GM23248 (cell line): Measurements from ENCODE around the gene PLA2G2F. TPM values are rescaled to one million over a fixed set of nuclear protein-coding genes. Genes with fewer than 3 reads are reported as not detected.
A peak's percentile ranks its signal among the peaks of the same experiment; 100 is the strongest.

Experiments used
- DNase-seq: peaks from one replicate; pipeline ENCODE4 v3.0.0-alpha.2; 2015
- H2AFZ ChIP-seq: fragments of 200-600 bp; sonication (generic); 2 replicates; pipeline ENCODE4 v1.6.1; 2016; ENCODE audit warnings: antibody characterized with exemption
- H3F3A ChIP-seq: fragments of 200-600 bp; sonication (generic); 2 replicates; pipeline ENCODE4 v1.6.1; 2016; ENCODE audit warnings: mild to moderate bottlenecking, antibody characterized with exemption, mixed run types; ENCODE audit not compliant: insufficient read depth
- H3K27ac ChIP-seq: fragments of 200-600 bp; sonication (generic); 2 replicates; pipeline ENCODE4 v1.5.1; 2016; ENCODE audit warnings: mild to moderate bottlenecking
- H3K27me3 ChIP-seq: fragments of 200-600 bp; sonication (generic); replicated peaks from 2 replicates; pipeline ENCODE4 v1.6.1; 2016; ENCODE audit warnings: mild to moderate bottlenecking; ENCODE audit not compliant: insufficient read depth
- H3K36me3 ChIP-seq: fragments of 200-600 bp; sonication (generic); 2 replicates; pipeline ENCODE4 v1.6.1; 2016; ENCODE audit warnings: low read depth, mild to moderate bottlenecking
- H3K4me1 ChIP-seq: fragments of 200-600 bp; sonication (generic); 2 replicates; pipeline ENCODE4 v1.6.1; 2016; ENCODE audit warnings: mild to moderate bottlenecking; ENCODE audit not compliant: insufficient read depth
- H3K4me2 ChIP-seq: fragments of 200-600 bp; sonication (generic); one replicate; pipeline ENCODE4 v1.6.1; 2016; ENCODE audit warnings: mild to moderate bottlenecking; ENCODE audit not compliant: unreplicated experiment
- H3K4me3 ChIP-seq: fragments of 200-600 bp; sonication (generic); 2 replicates; pipeline ENCODE4 v1.5.1; 2016; ENCODE audit warnings: mild to moderate bottlenecking
- H3K79me2 ChIP-seq: fragments of 200-600 bp; sonication (generic); 2 replicates; pipeline ENCODE4 v1.6.1; 2016; ENCODE audit warnings: mild to moderate bottlenecking; ENCODE audit not compliant: insufficient read depth
- H3K9ac ChIP-seq: fragments of 200-600 bp; sonication (generic); 2 replicates; pipeline ENCODE4 v1.6.1; 2016; ENCODE audit warnings: mild to moderate bottlenecking
- H3K9me2 ChIP-seq: fragments of 200-600 bp; sonication (generic); 2 replicates; pipeline ENCODE4 v1.6.1; 2016; ENCODE audit warnings: mixed run types, mild to moderate bottlenecking, moderate library complexity; ENCODE audit not compliant: insufficient read depth
- H3K9me3 ChIP-seq: fragments of 200-600 bp; sonication (generic); one replicate; pipeline ENCODE4 v1.6.1; 2017; ENCODE audit warnings: low read depth
- H4K20me1 ChIP-seq: fragments of 200-600 bp; sonication (generic); 2 replicates; pipeline ENCODE4 v1.6.0; 2016; ENCODE audit not compliant: insufficient read depth
- EZH2 ChIP-seq: fragments of 200-600 bp; sonication (generic); IDR thresholded peaks from 2 replicates; pipeline ENCODE4 v1.6.1; 2018; ENCODE audit warnings: antibody characterized with exemption, mild to moderate bottlenecking; ENCODE audit not compliant: insufficient read depth, poor library complexity, severe bottlenecking
- EZH2phosphoT487 ChIP-seq: fragments of 200-600 bp; sonication (generic); IDR thresholded peaks from 2 replicates; pipeline ENCODE4 v1.6.1; 2018; ENCODE audit warnings: antibody characterized with exemption, moderate library complexity, mild to moderate bottlenecking, low read depth; ENCODE audit not compliant: insufficient read depth
- WGBS, 2 experiments: methylation state at CpG; one replicate each; pipeline ENCODE4 v1.1.6; 2015 to 2017; ENCODE audit warnings: low lambda C conversion rate in 2 of 2, low coverage in 1 of 2; ENCODE audit errors: missing lambda C conversion rate in 2 of 2; 5-methylcytosine and 5-hydroxymethylcytosine counted together
- in situ Hi-C: fragments of 300-500 bp; cut with MboI; formaldehyde crosslinking; loops from 2 replicates; pipeline ENCODE4 v1.15.0; 2020
- polyA plus RNA-seq: library from polyadenylated mRNA; unstranded; fragments of >200 nt; fragmentation: Nextera tagmentation; extraction: Ambion mirVana; gene quantifications from 2 replicates; pipeline ENCODE4 v1.2.1, GENCODE V29; 2016
- total RNA-seq: library from RNA; depleted of rRNA; stranded (reverse); fragments of >200 nt; shearing (Covaris generic); gene quantifications from 2 replicates; pipeline ENCODE4 v1.2.3, GENCODE V29; 2014

PLA2G2F gene
- total and polyA plus RNA-seq, 2 experiments from 2014 or later, result not detected

DNA sequence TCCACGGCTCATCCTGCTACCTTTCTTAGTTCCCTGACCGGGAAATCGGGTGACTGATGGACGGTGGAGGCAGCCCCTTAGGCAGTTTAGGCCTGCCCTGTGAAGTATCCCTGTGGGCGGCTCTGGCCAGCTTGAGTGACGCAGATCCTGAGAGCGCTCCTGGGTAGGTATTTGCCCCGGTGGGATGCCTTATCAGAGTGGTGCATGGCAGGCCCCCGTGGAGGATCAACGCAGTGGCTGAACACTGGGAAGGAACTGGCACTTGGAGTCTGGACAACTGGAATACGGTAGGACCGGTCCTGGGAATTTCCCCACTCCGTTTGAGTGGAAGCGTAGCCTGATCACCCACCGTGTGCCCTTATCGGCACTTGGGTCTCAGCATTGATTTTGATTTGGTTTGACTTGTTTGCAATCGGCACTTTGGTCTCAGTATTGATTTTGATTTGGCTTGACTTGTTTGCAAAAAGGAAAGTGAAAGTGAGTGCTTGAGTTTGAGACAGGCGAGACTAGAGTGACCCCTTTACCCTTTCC is 15.2 kb downstream of the PLA2G2F start:
- Histone ChIP-seq H3K4me3 (no peak overlapping the region), H3K9me2 (no peaks in the 10 kb centered on the region), H3K79me2 (no peaks in the 10 kb centered on the region), H3K27ac (no peak overlapping the region), H3F3A (no peaks in the 10 kb centered on the region), H3K4me2 (no peak overlapping the region), H3K4me1 (peaks cover 10% of the 10 kb centered on the region), H2AFZ (peak overlapping the region; percentile 69; the same call in 1 of the 2 replicates), H3K9ac (no peak overlapping the region), H3K36me3 (no peaks in the 10 kb centered on the region), H3K9me3 (no peaks in the 10 kb centered on the region), H4K20me1 (no peaks in the 10 kb centered on the region), H3K27me3 (no peaks in the 10 kb centered on the region)
- DNase-seq, result no peak
- in situ Hi-C loops, result no loop called here
- 91% methylated on average over 18 of the region's 18 CpGs for WGBS, 2 experiments
- no peak for TF ChIP-seq EZH2

DNA sequence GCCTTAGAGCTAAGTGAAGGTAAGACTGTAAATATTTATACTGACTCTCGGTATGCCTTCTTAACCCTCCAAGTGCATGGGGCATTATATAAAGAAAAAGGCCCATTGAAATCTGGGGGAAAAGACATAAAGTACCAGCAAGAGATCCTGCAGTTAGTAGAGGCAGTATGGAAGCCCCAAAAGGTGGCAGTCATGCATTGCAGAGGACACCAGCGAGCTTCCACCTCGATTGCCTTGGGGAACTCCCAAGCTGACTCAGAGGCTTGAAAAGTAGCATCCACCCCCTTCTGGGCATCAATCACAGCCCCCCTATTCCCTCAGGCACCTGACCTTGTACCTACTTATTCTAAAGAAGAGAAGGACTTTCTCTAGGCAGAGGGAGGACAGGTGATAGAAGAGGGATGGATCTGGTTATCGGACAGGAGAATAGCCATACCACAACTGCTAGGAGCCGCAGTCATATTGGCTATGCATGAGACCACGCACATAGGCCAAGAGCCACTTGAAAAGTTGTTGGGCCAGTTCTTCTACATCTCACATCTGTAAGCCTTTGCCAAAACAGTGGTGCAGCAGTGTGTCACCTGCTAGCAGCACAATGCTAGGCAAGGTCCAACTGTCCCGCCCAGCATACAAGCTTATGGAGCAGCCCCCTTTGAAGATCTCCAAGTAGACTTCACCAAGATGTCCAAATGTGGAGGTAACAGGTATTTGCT is 19.4 kb downstream of the PLA2G2F start:
- no peaks in the 10 kb centered on the region for H3K36me3 ChIP-seq
- no peaks in the 10 kb centered on the region for H4K20me1 ChIP-seq
- no peaks in the 10 kb centered on the region for H3K9me3 ChIP-seq
- H2AFZ ChIP-seq, result no peak overlapping the region
- in situ Hi-C loops, result no loop called here
- TF ChIP-seq EZH2 (no peak), EZH2phosphoT487 (no peak)
- no peak overlapping the region for H3K27ac ChIP-seq
- H3K4me1 ChIP-seq, result no peaks in the 10 kb centered on the region
- no peaks in the 10 kb centered on the region for H3K9me2 ChIP-seq
- H3F3A ChIP-seq, result no peaks in the 10 kb centered on the region
- H3K79me2 ChIP-seq, result no peaks in the 10 kb centered on the region
- no peak overlapping the region for H3K9ac ChIP-seq
- no peaks in the 10 kb centered on the region for H3K27me3 ChIP-seq
- H3K4me3 ChIP-seq, result no peak overlapping the region
- 73 to 79% methylated on average over 7 of the region's 7 CpGs for WGBS, 2 experiments
- no peak overlapping the region for H3K4me2 ChIP-seq
- no peak for DNase-seq

DNA sequence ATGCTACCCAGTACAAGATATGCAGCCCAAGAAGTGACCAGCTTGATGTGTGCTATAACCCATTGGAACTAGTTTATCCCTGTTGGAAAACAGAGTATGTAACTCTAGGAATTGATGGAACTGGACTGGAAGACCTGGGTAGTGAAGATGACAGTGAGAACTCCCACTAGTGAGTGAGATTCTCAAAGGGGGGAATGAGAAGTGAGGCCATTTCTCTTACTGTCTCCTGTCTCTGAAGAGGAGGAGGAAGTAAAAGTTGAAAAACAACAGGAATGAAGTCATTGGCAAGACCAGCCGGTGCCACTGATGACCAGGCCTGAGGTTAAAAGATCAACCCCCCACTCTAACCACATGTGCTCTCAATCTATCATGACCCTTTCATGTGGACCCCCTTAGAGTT is 20.9 kb downstream of the PLA2G2F start:
- Histone ChIP-seq H3K9me3 (no peaks in the 10 kb centered on the region), H3K27ac (no peak overlapping the region), H3F3A (no peaks in the 10 kb centered on the region), H3K9ac (no peak overlapping the region), H3K27me3 (no peaks in the 10 kb centered on the region), H3K36me3 (no peaks in the 10 kb centered on the region), H2AFZ (no peak overlapping the region), H3K79me2 (no peaks in the 10 kb centered on the region), H3K4me3 (no peak overlapping the region), H4K20me1 (no peaks in the 10 kb centered on the region), H3K4me2 (no peak overlapping the region), H3K4me1 (no peaks in the 10 kb centered on the region), H3K9me2 (no peaks in the 10 kb centered on the region)
- no peak for DNase-seq
- in situ Hi-C loops, result no loop called here
- TF ChIP-seq EZH2 (no peak), EZH2phosphoT487 (no peak)
- WGBS, 2 experiments, result 39 to 63% methylated on average over 1 of the region's 1 CpG

DNA sequence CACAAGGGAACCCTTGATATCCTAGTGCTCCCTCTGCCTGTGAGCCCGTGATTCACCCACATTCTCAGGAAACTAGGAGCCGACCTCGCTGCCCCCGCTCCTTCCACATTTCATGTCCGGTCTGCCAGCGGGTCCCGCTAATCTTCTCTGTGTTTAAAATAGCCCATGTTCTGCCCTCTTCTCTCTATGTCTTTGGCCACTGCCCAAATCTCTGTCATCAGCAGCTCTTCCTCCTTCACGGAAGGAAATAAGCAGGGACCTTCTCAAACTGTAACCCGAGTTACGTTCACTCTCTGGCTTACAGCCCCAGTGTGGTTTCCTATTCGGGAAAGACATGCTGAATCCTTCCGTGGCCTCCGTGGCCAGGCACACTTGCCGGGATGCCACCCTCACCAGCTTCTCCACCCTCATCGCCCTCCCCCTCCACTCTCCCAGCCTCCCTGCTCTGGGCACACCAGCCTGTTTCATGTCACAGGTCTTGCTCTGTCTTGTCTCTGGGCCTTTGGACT is 25.6 kb downstream of the PLA2G2F start:
- Histone ChIP-seq H3K79me2 (no peaks in the 10 kb centered on the region), H3K4me3 (no peak overlapping the region), H3K4me1 (no peaks in the 10 kb centered on the region), H3K9me3 (no peaks in the 10 kb centered on the region), H4K20me1 (no peaks in the 10 kb centered on the region), H2AFZ (no peak overlapping the region), H3K4me2 (no peak overlapping the region), H3K27ac (no peak overlapping the region), H3K36me3 (no peaks in the 10 kb centered on the region), H3K9ac (no peak overlapping the region), H3K9me2 (no peaks in the 10 kb centered on the region), H3F3A (no peaks in the 10 kb centered on the region), H3K27me3 (no peaks in the 10 kb centered on the region; the same call in 1 of the 2 replicates)
- DNase-seq, result peak; percentile 9
- in situ Hi-C loops, result no loop called here
- no peak for TF ChIP-seq EZH2phosphoT487
- TF ChIP-seq EZH2, result no peak
- WGBS, 2 experiments, result 60 to 67% methylated on average over 15 of the region's 15 CpGs
